GM12872 (cell line): ENCODE results near the gene NAALADL2.

Experiments used
- TF ChIP-seq, protein P1 (sequence below): IDR thresholded peaks from 3 replicates; pipeline ENCODE4 v1.5.1; 2011; ENCODE audit warnings: low read depth, mild to moderate bottlenecking, low read length, moderate library complexity; ENCODE audit not compliant: insufficient read depth

Gene NAALADL2

DNA sequence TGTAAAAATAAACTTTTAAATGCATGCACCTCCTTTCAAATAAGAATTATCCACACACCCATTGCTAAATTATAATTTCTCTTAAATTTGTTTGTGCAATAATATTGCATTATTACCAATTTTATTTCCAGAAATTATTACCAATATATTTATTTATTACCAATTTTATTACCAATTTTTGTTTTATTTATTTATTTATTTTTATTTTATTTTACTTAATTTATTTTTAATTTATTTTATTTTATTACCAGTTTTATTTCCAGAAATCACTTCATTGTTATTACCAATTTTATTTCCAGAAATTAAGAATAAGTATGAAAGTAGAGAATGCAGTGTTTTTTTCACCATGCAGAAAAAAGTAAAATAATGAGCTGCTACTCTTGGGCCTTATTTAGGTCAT is 525.4 kb downstream of the NAALADL2 start:
- TF ChIP-seq, protein P1, sequence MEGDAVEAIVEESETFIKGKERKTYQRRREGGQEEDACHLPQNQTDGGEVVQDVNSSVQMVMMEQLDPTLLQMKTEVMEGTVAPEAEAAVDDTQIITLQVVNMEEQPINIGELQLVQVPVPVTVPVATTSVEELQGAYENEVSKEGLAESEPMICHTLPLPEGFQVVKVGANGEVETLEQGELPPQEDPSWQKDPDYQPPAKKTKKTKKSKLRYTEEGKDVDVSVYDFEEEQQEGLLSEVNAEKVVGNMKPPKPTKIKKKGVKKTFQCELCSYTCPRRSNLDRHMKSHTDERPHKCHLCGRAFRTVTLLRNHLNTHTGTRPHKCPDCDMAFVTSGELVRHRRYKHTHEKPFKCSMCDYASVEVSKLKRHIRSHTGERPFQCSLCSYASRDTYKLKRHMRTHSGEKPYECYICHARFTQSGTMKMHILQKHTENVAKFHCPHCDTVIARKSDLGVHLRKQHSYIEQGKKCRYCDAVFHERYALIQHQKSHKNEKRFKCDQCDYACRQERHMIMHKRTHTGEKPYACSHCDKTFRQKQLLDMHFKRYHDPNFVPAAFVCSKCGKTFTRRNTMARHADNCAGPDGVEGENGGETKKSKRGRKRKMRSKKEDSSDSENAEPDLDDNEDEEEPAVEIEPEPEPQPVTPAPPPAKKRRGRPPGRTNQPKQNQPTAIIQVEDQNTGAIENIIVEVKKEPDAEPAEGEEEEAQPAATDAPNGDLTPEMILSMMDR = no peak

DNA sequence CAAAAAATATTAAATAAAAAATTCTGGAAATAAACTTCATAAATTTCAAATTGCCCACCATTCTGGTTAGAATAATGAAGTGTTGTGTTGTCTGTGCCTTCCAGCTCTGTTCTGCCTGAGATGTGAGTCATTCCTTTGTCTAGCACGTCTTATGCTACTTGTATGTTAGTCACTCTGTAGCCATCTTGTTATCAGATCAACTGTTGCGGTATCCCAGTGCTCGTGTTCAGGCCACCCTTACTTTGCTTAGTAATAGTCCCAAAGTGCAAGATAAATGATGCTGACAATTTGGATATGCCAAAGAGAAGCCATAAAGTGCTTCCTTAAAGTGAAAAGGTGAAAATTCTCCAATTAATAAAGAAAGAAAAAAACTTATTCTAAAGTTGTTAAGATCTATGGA is 527.5 kb downstream of the NAALADL2 start:
- TF ChIP-seq, protein P1 = no peak

DNA sequence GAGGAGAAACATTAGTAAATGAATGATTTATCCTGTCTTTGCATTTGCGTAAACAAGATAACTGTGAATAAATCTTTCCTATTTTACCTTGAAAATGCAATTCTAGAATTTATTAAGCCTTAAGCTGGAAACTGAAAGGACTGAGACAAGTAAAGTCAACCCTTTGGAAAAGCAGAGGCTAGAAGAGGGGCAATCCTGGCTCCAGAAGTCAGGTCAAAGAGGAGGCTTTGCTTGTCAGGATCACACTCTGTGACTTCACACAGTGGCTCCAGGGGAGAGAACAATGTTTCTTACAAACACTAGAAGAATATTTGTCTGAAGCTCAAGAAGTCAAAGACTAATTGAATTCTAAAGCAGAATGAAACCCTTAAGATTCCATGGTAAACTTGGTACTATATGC is 530.4 kb downstream of the NAALADL2 start:
- TF ChIP-seq, protein P1 = no peak

DNA sequence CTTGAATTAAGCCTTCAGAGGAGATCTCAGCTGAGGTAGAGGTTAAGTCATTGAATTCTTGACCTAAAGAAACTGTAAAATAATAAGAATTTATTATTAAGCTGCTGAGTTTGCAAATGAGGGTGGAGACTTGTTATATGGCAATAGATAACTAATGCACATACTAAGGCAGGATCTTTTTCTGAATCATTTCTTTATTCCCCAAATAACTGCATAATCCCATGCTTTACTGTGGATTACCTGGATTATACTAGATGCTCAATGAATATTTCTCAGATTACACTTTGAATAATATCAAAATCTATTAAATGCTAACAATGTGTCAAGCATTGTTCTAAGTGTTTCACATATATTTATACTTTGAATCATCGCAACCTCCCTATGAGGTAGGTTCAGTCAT is 532.5 kb downstream of the NAALADL2 start:
- TF ChIP-seq, protein P1 = no peak

DNA sequence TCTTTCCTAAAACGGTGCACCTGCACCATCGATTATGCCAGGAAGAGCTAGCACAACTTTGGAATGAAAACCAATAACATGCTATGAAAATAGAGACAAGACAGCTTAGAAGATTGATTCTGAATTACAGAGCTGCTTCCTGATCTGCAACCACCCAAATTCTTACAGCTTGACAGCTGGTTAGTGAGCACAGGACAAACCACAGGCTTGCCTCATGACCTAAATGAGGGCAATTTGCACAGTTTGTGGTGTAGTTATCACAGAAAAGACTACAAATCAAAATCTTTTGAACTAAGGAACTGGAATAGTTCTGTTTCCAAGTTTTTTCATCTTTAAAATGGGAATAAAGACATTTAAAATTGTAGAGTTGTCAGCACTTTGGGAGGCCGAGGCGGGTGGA is 533.5 kb downstream of the NAALADL2 start:
- TF ChIP-seq, protein P1 = no peak

DNA sequence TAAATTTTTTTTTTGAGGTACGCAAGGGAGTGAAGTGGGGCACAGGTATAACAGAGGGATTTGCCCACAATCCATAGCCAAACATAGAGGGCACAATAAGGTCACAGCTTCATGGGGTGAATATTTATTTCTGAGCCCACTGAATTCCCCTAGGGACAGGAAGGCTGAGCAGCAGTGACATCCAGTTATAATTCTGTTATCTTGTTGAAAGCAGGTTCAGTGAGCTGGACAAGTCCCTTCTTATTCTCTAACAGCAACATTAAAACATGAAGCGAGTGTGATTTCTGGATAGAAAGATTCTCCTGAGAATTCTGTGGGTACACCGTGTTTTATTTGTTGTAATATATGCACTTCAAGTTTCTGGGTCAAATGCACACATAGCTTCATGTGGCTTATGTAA is 538.2 kb downstream of the NAALADL2 start:
- TF ChIP-seq, protein P1 = no peak

DNA sequence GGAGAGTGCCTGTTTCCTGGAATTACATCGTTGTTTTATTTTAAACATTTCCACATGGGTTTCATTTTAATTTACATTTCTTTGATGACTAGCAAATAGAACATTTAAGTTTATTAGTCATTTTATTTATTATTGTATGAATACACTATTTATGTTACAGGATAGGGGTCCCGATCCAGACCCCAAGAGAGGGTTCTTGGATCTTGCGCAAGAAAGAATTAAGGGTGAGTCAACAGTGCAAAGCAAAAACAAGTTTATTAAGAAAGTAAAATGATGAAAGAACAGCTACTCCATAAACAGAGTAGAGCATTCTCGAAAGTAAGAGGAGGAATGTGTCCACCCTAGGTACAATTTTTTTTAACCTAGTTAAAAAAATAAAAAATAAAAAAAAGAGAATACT is 539.5 kb downstream of the NAALADL2 start:
- TF ChIP-seq, protein P1 = no peak

DNA sequence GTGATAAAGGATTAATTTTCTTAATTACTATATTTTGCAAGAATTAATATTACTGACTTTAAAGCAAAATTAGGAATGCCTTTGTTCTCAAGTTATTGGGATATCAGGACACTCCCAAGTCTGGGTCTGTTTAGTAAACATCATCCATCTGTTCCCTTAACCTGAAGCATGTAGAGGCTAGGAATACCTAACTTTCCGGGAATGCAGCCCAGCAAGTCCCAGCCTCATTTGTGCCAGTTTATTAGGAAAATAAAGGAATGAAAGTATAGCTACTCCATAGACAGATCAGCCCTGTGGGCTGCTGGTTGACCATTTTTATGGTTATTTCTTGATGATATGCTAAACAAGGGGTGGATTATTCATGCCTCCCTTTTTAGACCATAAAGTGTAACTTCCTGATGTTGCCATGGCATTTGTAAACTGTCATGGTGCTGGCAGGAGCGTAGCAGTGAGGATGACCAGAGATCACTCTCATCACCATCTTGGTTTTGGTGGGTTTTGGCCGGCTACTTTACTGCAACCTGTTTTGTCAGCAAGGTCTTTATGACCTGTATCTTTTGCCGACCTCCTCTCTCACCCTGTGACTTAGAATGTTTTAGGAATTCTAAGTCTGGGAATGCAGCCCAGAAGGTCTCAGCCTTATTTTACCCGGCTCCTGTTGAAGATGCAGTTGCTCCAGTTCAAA is 540.2 kb downstream of the NAALADL2 start:
- TF ChIP-seq, protein P1 = no peak
